ENCODE data around the gene ECEL1. TPM values are rescaled to one million over a fixed set of nuclear protein-coding genes. Genes with fewer than 3 reads are reported as not detected.

Gene ECEL1
- total RNA-seq, 1 donor from 2014 or later: not detected

- intact Hi-C loops (cut with micrococcal nuclease): no loop called here
Measured at GRCh38 chr2:232498452-232498851, 10.8 kb upstream of the ECEL1 start.

DNA sequence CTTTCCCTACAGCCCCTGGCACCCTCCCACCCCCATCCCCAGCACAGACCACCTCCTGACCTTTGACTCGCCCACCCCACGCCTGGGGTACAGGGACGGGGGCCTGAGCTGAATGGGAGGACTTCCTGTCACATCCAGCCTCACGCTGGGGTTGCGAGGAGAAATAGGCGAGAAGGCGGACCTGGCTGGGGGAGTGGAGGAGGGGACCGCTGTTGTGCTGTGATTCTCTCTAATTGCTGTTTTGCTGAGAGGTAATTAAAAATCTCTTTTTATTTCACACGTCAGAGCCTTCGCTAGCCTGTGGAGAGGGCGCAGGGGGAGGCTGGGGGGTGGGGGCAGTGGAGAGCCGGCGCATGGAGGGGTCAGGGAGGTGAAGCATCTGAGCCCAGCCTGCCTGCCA lies 9.7 kb upstream of the ECEL1 start:
- intact Hi-C loops (cut with micrococcal nuclease): no loop called here

DNA sequence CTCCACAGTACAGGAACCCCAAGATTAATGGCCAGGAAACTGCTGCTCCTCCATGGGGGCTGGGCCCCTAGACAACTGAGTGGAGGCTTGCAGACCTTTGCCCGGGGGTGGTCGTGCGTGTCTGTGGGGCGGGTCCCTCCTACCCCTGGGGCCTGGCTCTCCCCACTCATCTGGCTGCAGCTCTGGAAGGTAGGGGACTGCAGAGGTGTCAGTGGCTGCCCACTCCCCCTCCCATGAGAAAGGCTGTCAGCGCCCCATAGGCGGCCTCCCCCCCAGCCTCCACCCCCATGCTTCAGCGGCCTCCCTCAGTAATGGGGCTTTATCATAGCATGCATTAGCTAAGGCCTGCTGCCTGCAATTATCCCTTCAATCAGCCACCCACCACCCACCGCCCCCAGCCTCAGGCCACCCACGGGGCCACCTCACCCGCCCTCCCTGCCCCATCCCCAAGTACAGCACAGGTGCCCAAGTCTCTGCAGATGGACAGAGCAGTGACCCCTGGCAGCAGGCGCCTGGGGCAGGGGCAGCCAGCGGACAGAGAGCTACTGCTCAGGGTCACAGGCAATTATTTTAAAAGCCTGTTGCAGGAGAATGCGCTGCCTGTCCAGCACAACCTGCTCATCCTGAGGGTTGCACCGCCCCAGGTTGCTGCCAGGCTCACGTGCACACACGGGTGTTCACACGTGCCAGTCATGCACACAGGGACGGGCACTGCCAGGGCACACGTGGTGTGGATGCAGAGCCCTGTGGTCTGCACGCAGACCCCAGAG lies 9.1 kb upstream of the ECEL1 start:
- intact Hi-C loops (cut with micrococcal nuclease): no loop called here

DNA sequence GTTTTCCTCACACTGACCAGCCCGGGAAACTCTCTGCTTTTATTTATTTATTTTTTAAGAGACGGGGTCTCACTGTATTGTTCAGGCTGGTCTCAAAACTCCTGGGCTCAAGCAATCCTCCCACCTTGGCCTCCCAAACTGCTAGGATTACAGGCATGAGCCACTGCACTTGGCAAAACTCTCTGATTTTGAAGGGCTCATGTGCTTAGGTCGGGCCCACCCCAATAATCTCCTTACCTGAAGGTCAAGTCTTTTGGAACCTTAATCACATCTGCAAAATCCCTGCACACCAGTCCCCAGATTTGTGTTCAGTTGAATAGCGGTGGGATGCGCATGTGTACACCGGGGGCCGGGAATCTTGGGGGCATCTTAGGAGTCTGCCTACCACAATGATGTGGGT lies 7.7 kb upstream of the ECEL1 start:
- intact Hi-C loops (cut with micrococcal nuclease): no loop called here

DNA sequence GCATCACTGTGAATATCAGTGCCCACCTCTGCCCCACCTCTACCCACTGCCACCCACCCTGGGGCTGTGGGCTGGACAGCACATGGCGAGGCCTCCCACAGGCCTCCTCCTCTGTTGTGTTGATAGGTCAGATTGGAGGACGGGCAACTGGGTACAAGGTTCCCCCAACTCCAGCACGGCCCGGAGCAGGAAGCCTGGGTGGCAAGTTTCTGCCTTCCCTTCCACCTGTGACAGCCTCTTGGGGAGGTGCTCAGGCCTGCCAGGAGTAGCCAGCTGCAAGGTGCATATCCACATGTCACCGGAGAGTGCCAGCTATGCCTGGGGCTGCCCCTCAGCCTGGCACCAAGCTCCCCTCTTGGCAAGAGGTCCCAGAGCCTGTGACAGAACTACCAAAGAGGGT lies 6.9 kb upstream of the ECEL1 start:
- intact Hi-C loops (cut with micrococcal nuclease): no loop called here

DNA sequence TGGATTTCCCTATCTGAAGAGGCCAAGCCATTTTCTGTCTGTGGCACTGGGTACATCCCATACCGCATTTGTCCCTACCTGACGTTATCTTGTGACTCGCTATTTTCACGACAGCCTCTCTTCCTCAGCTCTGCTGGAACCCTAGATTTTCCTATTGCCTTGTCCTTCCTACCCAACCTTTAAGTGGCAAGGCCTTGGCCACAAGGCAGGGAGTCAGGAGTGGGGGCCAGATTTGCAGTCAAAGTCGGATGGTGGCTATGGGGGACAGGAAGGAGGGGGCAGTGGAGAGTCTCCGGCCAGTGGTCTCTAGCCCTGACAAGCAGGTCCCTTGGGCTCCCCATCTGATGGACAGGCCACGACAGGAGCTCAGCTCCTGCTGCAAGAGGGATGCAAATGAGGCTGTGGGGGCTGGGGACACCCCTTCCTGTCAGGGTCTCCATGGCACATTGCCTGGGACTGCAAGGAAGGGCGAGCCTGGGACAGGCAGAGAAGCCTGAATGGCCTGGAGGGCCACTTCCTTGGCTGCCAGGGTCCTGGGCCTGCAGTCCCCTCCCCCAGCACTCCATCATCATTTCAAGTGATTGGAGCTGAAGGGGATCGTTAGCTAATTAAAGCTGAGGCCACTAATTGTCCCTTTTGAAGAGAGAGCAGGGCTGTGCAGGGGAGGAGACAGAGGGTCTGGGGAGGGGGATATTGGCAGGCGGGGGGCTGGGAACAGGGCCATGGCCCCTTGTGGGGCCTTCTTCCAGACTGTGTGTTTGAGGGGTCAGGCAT lies 6.3 kb upstream of the ECEL1 start:
- intact Hi-C loops (cut with micrococcal nuclease): no loop called here

GRCh38 chr2:232492963-232493700 lies 5.5 kb upstream of the ECEL1 start:
- intact Hi-C loops (cut with micrococcal nuclease): no loop called here

- intact Hi-C loops (cut with micrococcal nuclease): no loop called here
Measured at GRCh38 chr2:232492236-232492848, 4.7 kb upstream of the ECEL1 start.

- intact Hi-C loops (cut with micrococcal nuclease): no loop called here
Measured at GRCh38 chr2:232491139-232491780, 3.6 kb upstream of the ECEL1 start.

DNA sequence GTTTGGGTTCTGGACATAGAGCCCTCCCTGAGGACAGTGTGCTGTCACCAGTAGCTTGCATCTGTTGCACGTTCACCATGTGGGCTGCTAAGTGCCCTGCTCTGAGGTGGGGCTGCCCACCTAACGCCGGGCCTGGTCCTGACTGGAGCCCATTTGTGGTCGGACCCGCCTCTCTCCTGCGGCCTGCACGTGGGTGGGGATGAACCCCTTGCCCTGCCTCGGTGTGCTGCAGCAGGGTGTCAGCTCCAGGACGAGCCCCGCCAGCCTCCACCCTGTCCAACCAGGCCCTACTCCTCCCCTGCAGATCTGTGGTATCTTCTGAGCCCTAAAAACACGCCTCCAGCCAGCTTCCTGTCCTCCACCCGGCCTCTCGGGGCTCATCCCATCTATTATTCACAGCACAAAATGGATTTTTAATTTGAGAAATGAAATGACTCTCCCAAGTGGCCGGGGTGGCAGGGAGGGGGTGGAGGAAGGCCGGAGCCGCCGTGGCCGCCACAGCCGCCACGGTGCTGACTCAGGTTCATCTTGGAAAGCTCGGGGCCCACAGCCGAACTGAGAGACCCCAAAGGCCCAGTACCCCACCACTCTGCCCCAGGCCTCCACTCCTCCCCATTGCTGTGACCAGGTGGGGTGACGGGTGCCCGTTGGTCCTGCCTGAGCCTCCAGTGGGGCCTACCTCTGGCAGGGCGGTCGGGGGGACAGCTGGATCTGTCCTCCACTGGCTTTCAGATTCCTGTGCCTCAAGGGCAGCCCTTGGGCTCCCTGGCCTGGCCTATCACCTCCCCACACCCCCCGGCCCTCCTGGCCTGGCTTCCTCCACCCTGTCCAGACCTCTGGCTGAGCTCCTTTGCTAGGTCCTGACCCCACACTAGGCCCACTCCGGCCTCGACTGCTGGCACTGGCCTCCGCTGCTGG lies 2.8 kb upstream of the ECEL1 start:
- intact Hi-C loops (cut with micrococcal nuclease): no loop called here

GRCh38 chr2:232489516-232490220 lies 2.0 kb upstream of the ECEL1 start:
- intact Hi-C loops (cut with micrococcal nuclease): no loop called here

- intact Hi-C loops (cut with micrococcal nuclease): no loop called here
Measured at GRCh38 chr2:232488721-232489300, 1.2 kb upstream of the ECEL1 start.

- intact Hi-C loops (cut with micrococcal nuclease): no loop called here
Measured at GRCh38 chr2:232488097-232488711, 570 bp upstream of the ECEL1 start.

- intact Hi-C loops (cut with micrococcal nuclease): no loop called here
Measured at GRCh38 chr2:232486558-232487384, 863 bp downstream of the ECEL1 start.

DNA sequence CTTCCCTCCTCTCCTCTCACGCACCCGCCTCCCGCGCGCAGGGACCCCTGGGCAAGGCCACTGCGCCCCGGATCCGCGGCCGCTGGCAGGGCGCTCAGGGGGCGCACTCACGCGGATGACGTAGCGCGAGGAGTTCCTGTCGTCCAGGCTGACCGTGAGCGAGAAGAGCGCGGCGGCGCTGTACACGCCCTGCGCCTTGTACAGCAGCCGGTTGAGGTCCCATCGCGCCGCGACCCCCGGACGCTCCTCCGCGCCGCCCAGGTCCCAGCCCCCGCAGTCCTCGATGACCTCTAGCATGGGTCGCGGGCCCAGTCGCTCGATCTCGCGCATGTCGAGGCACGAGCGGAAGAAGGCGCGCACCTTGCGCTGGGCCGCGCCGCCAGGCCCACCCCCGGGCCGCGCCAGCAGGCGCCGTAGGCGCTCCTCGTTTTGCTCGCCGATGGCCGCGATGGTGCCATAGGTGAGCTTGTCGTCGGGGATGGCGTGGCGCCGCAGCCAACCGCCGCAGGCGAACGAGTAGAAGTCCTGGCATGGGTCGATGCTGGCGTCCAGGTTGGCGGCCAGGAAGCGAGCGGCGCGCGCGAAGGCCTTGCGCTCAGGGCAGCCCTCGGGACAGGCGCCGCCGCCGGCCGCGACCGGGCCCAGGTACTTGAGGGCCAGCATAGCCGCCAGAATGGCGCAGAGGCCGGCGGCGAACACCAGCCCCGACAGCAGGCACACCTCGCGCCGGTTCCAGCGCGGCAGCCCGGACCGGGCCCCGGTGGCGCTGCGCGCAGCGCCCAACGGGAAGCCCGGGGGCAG lies 1.7 kb downstream of the ECEL1 start:
- intact Hi-C loops (cut with micrococcal nuclease): no loop called here

- intact Hi-C loops (cut with micrococcal nuclease): no loop called here
Measured at GRCh38 chr2:232485348-232485756, 2.3 kb downstream of the ECEL1 start.
